K562 (cell line): ENCODE results near the gene C11orf54. TPM values are rescaled to one million over a fixed set of nuclear protein-coding genes. Genes with fewer than 3 reads are reported as not detected.

Source experiments
- BRD9 ChIP-seq: fragments of 450-650 bp; IDR thresholded peaks from 2 replicates; pipeline ENCODE4 v1.6.1; 2018; ENCODE audit warnings: low read depth; ENCODE audit not compliant: partially characterized antibody
- CREBBP ChIP-seq: IDR thresholded peaks from one replicate; pipeline ENCODE4 v1.6.1; 2012; ENCODE audit warnings: low read depth, mild to moderate bottlenecking, control low read depth, inconsistent platforms, low read length
- ETS2 ChIP-seq: IDR thresholded peaks from 2 replicates; pipeline ENCODE4 v1.6.1; 2016; ENCODE audit warnings: borderline replicate concordance, missing genetic modification characterization, mild to moderate bottlenecking, moderate library complexity, missing compliant biosample characterization; ENCODE audit not compliant: poor library complexity, severe bottlenecking
- FOXJ3 ChIP-seq: sonication (generic); formaldehyde crosslinking; IDR thresholded peaks from 2 replicates; pipeline ENCODE4 v1.4.0; 2020; ENCODE audit warnings: mild to moderate bottlenecking, missing genetic modification reagents
- KDM1A ChIP-seq, 2 experiments: fragments of 450-650 bp; IDR thresholded peaks; 2 replicates each; pipeline ENCODE4 v1.6.1; 2016; ENCODE audit warnings: mild to moderate bottlenecking in 2 of 2
- MEF2D ChIP-seq: conservative IDR thresholded peaks from 2 replicates; pipeline ENCODE4 v1.6.1; 2016; ENCODE audit warnings: low read depth, missing genetic modification characterization, missing compliant biosample characterization
- NCOA1 ChIP-seq: fragments of 450-650 bp; IDR thresholded peaks from 2 replicates; pipeline ENCODE4 v1.6.1; 2016; ENCODE audit warnings: low read depth
- NFYB ChIP-seq: IDR thresholded peaks from 2 replicates; pipeline ENCODE4 v1.6.1; 2011; ENCODE audit warnings: mild to moderate bottlenecking, moderate library complexity; ENCODE audit not compliant: insufficient read length; ENCODE audit errors: extremely low read depth
- NR0B1 ChIP-seq: fragments of 450-650 bp; IDR thresholded peaks from one replicate; pipeline ENCODE4 v1.6.1; 2018; ENCODE audit warnings: mild to moderate bottlenecking, moderate library complexity; ENCODE audit not compliant: partially characterized antibody
- PHF8 ChIP-seq: fragments of 200-600 bp; sonication (generic); IDR thresholded peaks from 2 replicates; pipeline ENCODE4 v1.6.1; 2012; ENCODE audit warnings: mixed run types, mild to moderate bottlenecking, inconsistent platforms, low read length, moderate library complexity, borderline replicate concordance
- POLR2G ChIP-seq: fragments of 200-400 bp; formaldehyde crosslinking; IDR thresholded peaks from 2 replicates; pipeline ENCODE4 v1.6.1; 2017; ENCODE audit warnings: low read depth, mild to moderate bottlenecking, antibody characterized with exemption, low read length, moderate library complexity
- RNF2 ChIP-seq: sonication (generic); IDR thresholded peaks from 2 replicates; pipeline ENCODE4 v1.6.1; 2016
- SIN3B ChIP-seq: fragments of 450-650 bp; IDR thresholded peaks from 2 replicates; pipeline ENCODE4 v1.6.1; 2017; ENCODE audit warnings: low read depth, mild to moderate bottlenecking, moderate library complexity
- SMARCC2 ChIP-seq: fragments of 450-650 bp; IDR thresholded peaks from 2 replicates; pipeline ENCODE4 v1.6.1; 2017; ENCODE audit warnings: antibody characterized with exemption, moderate library complexity, mild to moderate bottlenecking, low read depth
- TCF7L2 ChIP-seq: fragments of 150-350 bp; IDR thresholded peaks from 2 replicates; pipeline ENCODE4 v1.6.1; 2016; ENCODE audit warnings: low read depth, mild to moderate bottlenecking, low read length, moderate library complexity
- TRIM25 ChIP-seq: fragments of 450-650 bp; IDR thresholded peaks from 2 replicates; pipeline ENCODE4 v1.7.0; 2016; ENCODE audit warnings: borderline replicate concordance
- ZBED1 ChIP-seq: IDR thresholded peaks from 2 replicates; pipeline ENCODE4 v1.6.1; 2014
- ZBTB34 ChIP-seq: fragments of 250-450 bp; sonication (Bioruptor Pico); IDR thresholded peaks from 2 replicates; pipeline ENCODE4 v1.8.0; 2021; ENCODE audit warnings: mild to moderate bottlenecking, moderate library complexity
- ZFP30 ChIP-seq: fragments of 250-450 bp; sonication (Bioruptor Pico); IDR thresholded peaks from 2 replicates; pipeline ENCODE4 v1.8.0; 2022; ENCODE audit warnings: moderate library complexity, mild to moderate bottlenecking, inconsistent platforms, borderline replicate concordance
- ZFPM2 ChIP-seq: fragments of 250-450 bp; sonication (Bioruptor Pico); IDR thresholded peaks from 2 replicates; pipeline ENCODE4 v1.5.1; 2022; ENCODE audit warnings: mild to moderate bottlenecking
- ZKSCAN1 ChIP-seq: fragments of 150-350 bp; IDR thresholded peaks from 2 replicates; pipeline ENCODE4 v1.6.1; 2016; ENCODE audit warnings: low read depth, low read length
- ZNF146 ChIP-seq: IDR thresholded peaks from one replicate; pipeline ENCODE4 v1.6.1; 2018; ENCODE audit warnings: missing compliant biosample characterization; ENCODE audit not compliant: unreplicated experiment
- ZNF174 ChIP-seq: fragments of 250-450 bp; sonication (Bioruptor Pico); IDR thresholded peaks from 2 replicates; pipeline ENCODE4 v1.4.0; 2020; ENCODE audit warnings: mild to moderate bottlenecking
- ZNF184 ChIP-seq: sonication (generic); formaldehyde crosslinking; IDR thresholded peaks from 2 replicates; pipeline ENCODE4 v1.5.0; 2020; ENCODE audit warnings: missing genetic modification reagents
- ZNF354B ChIP-seq: fragments of 250-450 bp; sonication (Bioruptor Pico); IDR thresholded peaks from 2 replicates; pipeline ENCODE4 v1.4.0; 2020
- ZNF41 ChIP-seq: fragments of 250-450 bp; sonication (Bioruptor Pico); conservative IDR thresholded peaks from 2 replicates; pipeline ENCODE4 v1.4.0; 2020; ENCODE audit warnings: mild to moderate bottlenecking
- ZNF830 ChIP-seq: fragments of 250-450 bp; sonication (Bioruptor Pico); IDR thresholded peaks from 2 replicates; pipeline ENCODE4 v1.5.0; 2021; ENCODE audit warnings: mild to moderate bottlenecking
- polyA plus RNA-seq, 8 experiments: library from polyadenylated mRNA; depleted of rRNA in 4 of 8; stranded (reverse) in 5 of 8; unstranded in 3 of 8; fragments of >200 nt; fragmentation: Nextera tagmentation in 2 of 8; fragmentation: Illumina TruSeq in 1 of 8; extraction: Ambion mirVana in 2 of 8; extraction: Trizol in 1 of 8; gene quantifications; 2 replicates each; pipeline versions ENCODE4 v1.2.1 to v1.2.3, GENCODE V29; 2011 to 2014; ENCODE audit warnings: inconsistent platforms in 1 of 8, missing spikeins in 1 of 8
- total RNA-seq, 7 experiments: library from RNA; depleted of rRNA in 6 of 7; stranded (reverse); fragments of >200 nt in 6 of 7; fragmentation: Illumina TruSeq in 2 of 7; extraction: Trizol in 2 of 7; gene quantifications; 2 replicates each; pipeline versions ENCODE4 v1.2.1 to v1.2.3, GENCODE V29; 2011 to 2021; ENCODE audit warnings: low replicate concordance in 1 of 7

The C11orf54 gene
- total and polyA plus RNA-seq, 9 of the 15 experiments (the other 6 are each of a cell fraction or from before 2014, with no cell fraction given), result 13.4 to 33.0 (median 23.1) TPM

GRCh38 chr11:93741094-93741881 is at the start of gene C11orf54, which contains the start of gene TAF1D (continued):
- TF ChIP-seq ZBTB34 (CRISPR knock-in tag), result no peak
- no peak for TF ChIP-seq ZNF830
- no peak for TF ChIP-seq ZNF174 (CRISPR knock-in tag)
- peak; percentile 29; the same call in 1 of the 2 replicates for TF ChIP-seq NCOA1
- TF ChIP-seq ETS2, result no peak
- TF ChIP-seq ZNF146 (CRISPR knock-in tag), result no peak
- 0 out of 2 replicates have a peak, but pooled peaks have one; percentile 25 for TF ChIP-seq ZKSCAN1
- no peak for TF ChIP-seq NFYB
- TF ChIP-seq ZNF184, result no peak
- TF ChIP-seq ZNF354B (CRISPR knock-in tag), result no peak
- TF ChIP-seq SMARCC2, result no peak
- TF ChIP-seq FOXJ3, result no peak
- peak; percentile 82 for TF ChIP-seq ZBED1
- peak; percentile 11; the same call in 1 of the 2 replicates for TF ChIP-seq RNF2
- TF ChIP-seq SIN3B, result 0 out of 2 replicates have a peak, but pooled peaks have one; percentile 14
- TF ChIP-seq CREBBP, result no peak
- no peak for TF ChIP-seq ZFPM2 (CRISPR knock-in tag)
- no peak for TF ChIP-seq NR0B1
- peak; percentile 97 for TF ChIP-seq PHF8
- no peak for TF ChIP-seq ZFP30 (CRISPR knock-in tag)
- no peak for TF ChIP-seq TRIM25
- no peak for TF ChIP-seq KDM1A (IDR thresholded peaks at IDR 0.05)
- TF ChIP-seq POLR2G, result peak; percentile 100
- TF ChIP-seq ZNF41, result no peak
- no peak for TF ChIP-seq TCF7L2
- TF ChIP-seq MEF2D (tag), result 0 out of 2 replicates have a peak, but pooled peaks have one; percentile 15
- peak; percentile 23 for TF ChIP-seq BRD9
